Liver (tissue), 9 donors: ENCODE data around the gene CBX8. TPM values are rescaled to one million over a fixed set of nuclear protein-coding genes. Genes with fewer than 3 reads are reported as not detected.
A peak's percentile ranks its signal among the peaks of the same experiment; 100 is the strongest.

Source experiments
- DNase-seq: peaks from one replicate; pipeline ENCODE4 v3.0.0-alpha.2; 2017; ENCODE audit warnings: low spot score
- H3K27ac ChIP-seq, 2 donors: one replicate each; pipeline ENCODE4 v1.7.0; 2013; ENCODE audit warnings: inconsistent platforms in 2 of 2, low read length in 2 of 2, control low read depth in 1 of 2, low read depth in 1 of 2, mild to moderate bottlenecking in 1 of 2
- H3K27me3 ChIP-seq, 4 donors: one replicate each; pipeline versions ENCODE4 v1.6.1 to v1.7.0; 2013; ENCODE audit warnings: low read length in 3 of 4, inconsistent platforms in 1 of 4, mild to moderate bottlenecking in 1 of 4, moderate library complexity in 1 of 4; ENCODE audit not compliant: control insufficient read depth in 4 of 4, insufficient read depth in 4 of 4
- H3K36me3 ChIP-seq, 4 donors: one replicate each; pipeline versions ENCODE4 v1.6.1 to v1.7.0; 2013; ENCODE audit warnings: low read length in 3 of 4, mild to moderate bottlenecking in 3 of 4, low read depth in 1 of 4, moderate library complexity in 1 of 4; ENCODE audit not compliant: control insufficient read depth in 4 of 4, insufficient read depth in 3 of 4
- H3K4me1 ChIP-seq, 4 donors: one replicate each; pipeline versions ENCODE4 v1.6.1 to v1.7.0; 2013; ENCODE audit warnings: low read length in 3 of 4, mild to moderate bottlenecking in 3 of 4, moderate library complexity in 1 of 4; ENCODE audit not compliant: control insufficient read depth in 4 of 4, insufficient read depth in 4 of 4
- H3K4me3 ChIP-seq, 3 donors: one replicate each; pipeline versions ENCODE4 v1.6.1 to v1.7.0; 2013; ENCODE audit warnings: low read length in 3 of 3, control low read depth in 1 of 3, low read depth in 1 of 3, mild to moderate bottlenecking in 1 of 3
- H3K9ac ChIP-seq, 2 donors: one replicate each; pipeline ENCODE4 v1.7.0; 2013; ENCODE audit warnings: low read length in 2 of 2, mild to moderate bottlenecking in 2 of 2, moderate library complexity in 2 of 2, control low read depth in 1 of 2, low read depth in 1 of 2
- H3K9me3 ChIP-seq, 4 donors: one replicate each; pipeline versions ENCODE4 v1.6.1 to v1.7.0; 2013; ENCODE audit warnings: low read length in 3 of 4; ENCODE audit not compliant: control insufficient read depth in 4 of 4
- EGR1 ChIP-seq, 2 donors: IDR thresholded peaks; 2 replicates each; pipeline ENCODE4 v1.6.1; 2016 to 2018; ENCODE audit warnings: antibody characterized with exemption in 2 of 2, low read depth in 2 of 2
- FOXA2 ChIP-seq: IDR thresholded peaks from 2 replicates; pipeline ENCODE4 v1.6.1; 2016; ENCODE audit warnings: antibody characterized with exemption
- GABPA ChIP-seq, 2 donors: IDR thresholded peaks in 1 of 2; conservative IDR thresholded peaks in 1 of 2; 2 replicates each; pipeline ENCODE4 v1.6.1; 2016; ENCODE audit warnings: antibody characterized with exemption in 2 of 2, mild to moderate bottlenecking in 1 of 2, moderate library complexity in 1 of 2
- HNF4A ChIP-seq, 2 donors: conservative IDR thresholded peaks; 2 replicates each; pipeline ENCODE4 v1.6.1; 2016; ENCODE audit warnings: antibody characterized with exemption in 2 of 2, mild to moderate bottlenecking in 2 of 2
- JUND ChIP-seq, 2 donors: IDR thresholded peaks; 2 replicates each; pipeline ENCODE4 v1.6.1; 2016; ENCODE audit warnings: antibody characterized with exemption in 2 of 2
- RXRA ChIP-seq, 2 donors: IDR thresholded peaks; 2 replicates each; pipeline ENCODE4 v1.6.1; 2017 to 2018; ENCODE audit warnings: antibody characterized with exemption in 2 of 2, mild to moderate bottlenecking in 1 of 2
- SP1 ChIP-seq: IDR thresholded peaks from 2 replicates; pipeline ENCODE4 v1.6.1; 2018; ENCODE audit warnings: antibody characterized with exemption, mild to moderate bottlenecking
- TAF1 ChIP-seq: conservative IDR thresholded peaks from 2 replicates; pipeline ENCODE4 v1.6.1; 2016; ENCODE audit warnings: antibody characterized with exemption, mild to moderate bottlenecking
- YY1 ChIP-seq: IDR thresholded peaks from 2 replicates; pipeline ENCODE4 v1.6.1; 2016; ENCODE audit warnings: antibody characterized with exemption, mild to moderate bottlenecking
- WGBS: extraction: QIAGEN DNeasy Blood & Tissue Kit; methylation state at CpG from one replicate; pipeline ENCODE4 v1.1.7; 2013; 5-methylcytosine and 5-hydroxymethylcytosine counted together
- polyA plus RNA-seq, 2 donors: library from polyadenylated mRNA; stranded (reverse) in 1 of 2; unstranded in 1 of 2; fragments of 200-250 nt in 1 of 2; fragments of >200 nt in 1 of 2; fragmentation: Nextera tagmentation in 1 of 2; extraction: Ambion mirVana in 1 of 2; gene quantifications; one replicate each; pipeline versions ENCODE4 v1.2.1 to v1.2.3, GENCODE V29; 2013 to 2015
- total RNA-seq, 2 donors: library from RNA; depleted of rRNA; stranded (reverse); fragments of >200 nt; gene quantifications; one replicate each; pipeline ENCODE4 v1.2.3, GENCODE V29; 2014
- TF ChIP-seq, protein P1 (sequence below): fragments of 150-350 bp; IDR thresholded peaks from 2 replicates; pipeline ENCODE4 v1.5.1; 2017; ENCODE audit warnings: improper control_type of control experiment, low read depth, low read length; ENCODE audit not compliant: missing input control
- TF ChIP-seq, protein P2 (sequence below): IDR thresholded peaks from 2 replicates; pipeline ENCODE4 v1.6.1; 2016; ENCODE audit warnings: antibody characterized with exemption
- TF ChIP-seq, protein P3 (sequence below): IDR thresholded peaks from 2 replicates; pipeline ENCODE4 v1.6.1; 2016; ENCODE audit warnings: antibody characterized with exemption, mild to moderate bottlenecking
- TF ChIP-seq, protein P4 (sequence below): IDR thresholded peaks from 2 replicates; pipeline ENCODE4 v1.6.1; 2016; ENCODE audit warnings: antibody characterized with exemption
- donor health status: healthy.
- donor health status: healthy.
- donor health status: healthy.
- donor health status: healthy.
- donor health status: healthy.

Gene CBX8
- total and polyA plus RNA-seq, 4 donors = 0.75 to 2.7 (median 1.9) TPM

DNA sequence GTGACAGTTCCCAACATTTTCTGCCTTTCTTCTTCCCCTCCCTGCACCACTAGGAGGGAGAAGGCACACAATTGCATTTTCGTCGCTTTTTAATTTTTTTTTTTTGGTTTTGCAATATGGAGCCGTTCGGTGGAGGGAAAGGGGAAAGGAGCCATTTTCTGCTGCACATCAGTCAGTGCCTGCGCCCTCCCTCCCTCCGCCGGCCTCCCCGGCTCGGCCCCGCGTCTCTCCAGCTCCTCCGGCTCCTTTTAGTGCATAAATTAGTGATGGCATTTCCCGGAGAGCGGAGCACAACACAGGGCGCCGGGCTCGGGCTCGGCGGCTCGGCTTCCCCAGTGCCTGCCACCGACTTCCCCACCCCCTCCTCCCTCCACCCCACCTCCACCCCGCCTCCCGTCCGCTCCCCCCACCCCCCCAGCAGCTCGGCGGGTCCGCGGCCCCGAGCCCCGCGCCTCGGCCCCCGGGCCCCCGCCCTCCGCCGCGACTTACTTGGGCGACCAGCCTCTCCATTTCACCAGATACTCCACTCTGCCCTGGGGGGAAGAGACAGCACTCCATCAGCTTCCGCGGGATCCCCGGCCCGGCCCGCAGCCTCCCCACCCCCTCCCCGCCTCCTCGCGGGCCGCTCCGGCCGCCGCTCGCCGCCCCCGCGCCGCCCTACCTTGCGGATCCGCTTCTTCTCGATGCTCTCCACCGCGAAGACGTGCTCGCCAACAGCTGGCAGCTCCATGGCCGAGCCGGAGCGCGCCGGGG is 41.8 kb upstream of the CBX8 start:
- peak; percentile 57 for DNase-seq
- no peaks in the 10 kb centered on the region for H3K27me3 ChIP-seq
- peak overlapping the region; percentile 79 to 94 for H3K27ac ChIP-seq
- peak overlapping the region; percentile 69 to 92 for H3K9ac ChIP-seq
- peaks cover 30 to 78% (median 49%) of the 10 kb centered on the region in 4 donors for H3K4me1 ChIP-seq
- TF ChIP-seq, protein P1, sequence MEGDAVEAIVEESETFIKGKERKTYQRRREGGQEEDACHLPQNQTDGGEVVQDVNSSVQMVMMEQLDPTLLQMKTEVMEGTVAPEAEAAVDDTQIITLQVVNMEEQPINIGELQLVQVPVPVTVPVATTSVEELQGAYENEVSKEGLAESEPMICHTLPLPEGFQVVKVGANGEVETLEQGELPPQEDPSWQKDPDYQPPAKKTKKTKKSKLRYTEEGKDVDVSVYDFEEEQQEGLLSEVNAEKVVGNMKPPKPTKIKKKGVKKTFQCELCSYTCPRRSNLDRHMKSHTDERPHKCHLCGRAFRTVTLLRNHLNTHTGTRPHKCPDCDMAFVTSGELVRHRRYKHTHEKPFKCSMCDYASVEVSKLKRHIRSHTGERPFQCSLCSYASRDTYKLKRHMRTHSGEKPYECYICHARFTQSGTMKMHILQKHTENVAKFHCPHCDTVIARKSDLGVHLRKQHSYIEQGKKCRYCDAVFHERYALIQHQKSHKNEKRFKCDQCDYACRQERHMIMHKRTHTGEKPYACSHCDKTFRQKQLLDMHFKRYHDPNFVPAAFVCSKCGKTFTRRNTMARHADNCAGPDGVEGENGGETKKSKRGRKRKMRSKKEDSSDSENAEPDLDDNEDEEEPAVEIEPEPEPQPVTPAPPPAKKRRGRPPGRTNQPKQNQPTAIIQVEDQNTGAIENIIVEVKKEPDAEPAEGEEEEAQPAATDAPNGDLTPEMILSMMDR = peak; percentile 2
- no peak for TF ChIP-seq JUND (IDR thresholded peaks at IDR 0.05)
- peak; percentile 93 for TF ChIP-seq YY1
- H3K9me3 ChIP-seq = no peaks in the 10 kb centered on the region
- H3K4me3 ChIP-seq = peak overlapping the region; percentile 66 to 94 (median 72)
- peaks cover 0 to 3% (median under 1%) of the 10 kb centered on the region in 4 donors for H3K36me3 ChIP-seq
- WGBS = under 1% methylated on average over 67 of the region's 67 CpGs

DNA sequence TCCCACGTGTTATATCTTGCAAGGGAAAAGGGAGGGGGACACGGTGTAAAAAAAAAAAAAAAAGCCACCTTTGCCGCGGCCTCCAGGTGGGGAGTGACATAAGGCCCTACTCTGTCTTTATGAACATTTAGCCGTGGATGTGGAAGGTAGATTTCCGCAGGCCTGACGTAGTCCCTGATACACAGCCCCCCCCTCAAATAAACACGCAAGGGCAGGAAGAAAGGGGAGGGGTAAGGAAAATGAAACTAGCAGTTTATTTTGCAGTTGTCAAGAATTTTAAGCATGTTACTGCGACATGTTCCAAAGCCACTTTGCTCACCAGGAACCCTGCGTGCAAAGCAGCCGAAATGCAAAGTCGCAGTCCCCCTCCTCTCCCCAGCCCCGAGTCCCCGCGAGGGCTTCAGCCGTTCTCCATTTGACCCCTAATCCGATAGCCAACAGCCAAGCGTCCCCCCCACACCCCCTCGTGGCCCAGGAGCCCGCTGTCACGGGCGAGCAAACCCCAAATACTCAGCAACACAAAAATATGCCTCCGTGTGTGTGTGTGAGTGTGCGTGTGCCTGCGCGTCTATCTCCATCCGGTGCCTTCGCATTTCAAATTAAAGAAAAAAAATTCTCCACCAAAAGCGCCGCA is 41.1 kb upstream of the CBX8 start:
- peak overlapping the region; percentile 69 to 92 for H3K9ac ChIP-seq
- WGBS = under 1% methylated on average over 30 of the region's 30 CpGs

More for the DNA sequence above, 41.1 kb upstream of the CBX8 start:
- Histone ChIP-seq H3K27me3 (no peaks in the 10 kb centered on the region), H3K36me3 (peaks cover 0 to 4% (median 1%) of the 10 kb centered on the region in 4 donors), H3K9me3 (no peaks in the 10 kb centered on the region), H3K27ac (peak overlapping the region; percentile 79 to 94), H3K4me3 (peak overlapping the region; percentile 66 to 94 (median 72)), H3K4me1 (peaks cover 34 to 77% (median 50%) of the 10 kb centered on the region in 4 donors)
- TF ChIP-seq SP1 (no peak), RXRA (IDR thresholded peaks at IDR 0.05) (no peak), YY1 (no peak), GABPA (IDR thresholded peaks at IDR 0.05 in 1 of 2, conservative IDR thresholded peaks at IDR 0.05 in 1 of 2) (no peak), TAF1 (no peak), HNF4A (conservative IDR thresholded peaks at IDR 0.05) (no peak), FOXA2 (no peak), EGR1 (IDR thresholded peaks at IDR 0.05; ENCODE audit: low read depth in 2 of 2) (no peak), JUND (IDR thresholded peaks at IDR 0.05) (no peak)
- TF ChIP-seq, protein P2, sequence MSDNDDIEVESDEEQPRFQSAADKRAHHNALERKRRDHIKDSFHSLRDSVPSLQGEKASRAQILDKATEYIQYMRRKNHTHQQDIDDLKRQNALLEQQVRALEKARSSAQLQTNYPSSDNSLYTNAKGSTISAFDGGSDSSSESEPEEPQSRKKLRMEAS = no peak
- TF ChIP-seq, protein P1 = no peak
- TF ChIP-seq, protein P3, sequence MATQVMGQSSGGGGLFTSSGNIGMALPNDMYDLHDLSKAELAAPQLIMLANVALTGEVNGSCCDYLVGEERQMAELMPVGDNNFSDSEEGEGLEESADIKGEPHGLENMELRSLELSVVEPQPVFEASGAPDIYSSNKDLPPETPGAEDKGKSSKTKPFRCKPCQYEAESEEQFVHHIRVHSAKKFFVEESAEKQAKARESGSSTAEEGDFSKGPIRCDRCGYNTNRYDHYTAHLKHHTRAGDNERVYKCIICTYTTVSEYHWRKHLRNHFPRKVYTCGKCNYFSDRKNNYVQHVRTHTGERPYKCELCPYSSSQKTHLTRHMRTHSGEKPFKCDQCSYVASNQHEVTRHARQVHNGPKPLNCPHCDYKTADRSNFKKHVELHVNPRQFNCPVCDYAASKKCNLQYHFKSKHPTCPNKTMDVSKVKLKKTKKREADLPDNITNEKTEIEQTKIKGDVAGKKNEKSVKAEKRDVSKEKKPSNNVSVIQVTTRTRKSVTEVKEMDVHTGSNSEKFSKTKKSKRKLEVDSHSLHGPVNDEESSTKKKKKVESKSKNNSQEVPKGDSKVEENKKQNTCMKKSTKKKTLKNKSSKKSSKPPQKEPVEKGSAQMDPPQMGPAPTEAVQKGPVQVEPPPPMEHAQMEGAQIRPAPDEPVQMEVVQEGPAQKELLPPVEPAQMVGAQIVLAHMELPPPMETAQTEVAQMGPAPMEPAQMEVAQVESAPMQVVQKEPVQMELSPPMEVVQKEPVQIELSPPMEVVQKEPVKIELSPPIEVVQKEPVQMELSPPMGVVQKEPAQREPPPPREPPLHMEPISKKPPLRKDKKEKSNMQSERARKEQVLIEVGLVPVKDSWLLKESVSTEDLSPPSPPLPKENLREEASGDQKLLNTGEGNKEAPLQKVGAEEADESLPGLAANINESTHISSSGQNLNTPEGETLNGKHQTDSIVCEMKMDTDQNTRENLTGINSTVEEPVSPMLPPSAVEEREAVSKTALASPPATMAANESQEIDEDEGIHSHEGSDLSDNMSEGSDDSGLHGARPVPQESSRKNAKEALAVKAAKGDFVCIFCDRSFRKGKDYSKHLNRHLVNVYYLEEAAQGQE = no peak
- TF ChIP-seq, protein P4, sequence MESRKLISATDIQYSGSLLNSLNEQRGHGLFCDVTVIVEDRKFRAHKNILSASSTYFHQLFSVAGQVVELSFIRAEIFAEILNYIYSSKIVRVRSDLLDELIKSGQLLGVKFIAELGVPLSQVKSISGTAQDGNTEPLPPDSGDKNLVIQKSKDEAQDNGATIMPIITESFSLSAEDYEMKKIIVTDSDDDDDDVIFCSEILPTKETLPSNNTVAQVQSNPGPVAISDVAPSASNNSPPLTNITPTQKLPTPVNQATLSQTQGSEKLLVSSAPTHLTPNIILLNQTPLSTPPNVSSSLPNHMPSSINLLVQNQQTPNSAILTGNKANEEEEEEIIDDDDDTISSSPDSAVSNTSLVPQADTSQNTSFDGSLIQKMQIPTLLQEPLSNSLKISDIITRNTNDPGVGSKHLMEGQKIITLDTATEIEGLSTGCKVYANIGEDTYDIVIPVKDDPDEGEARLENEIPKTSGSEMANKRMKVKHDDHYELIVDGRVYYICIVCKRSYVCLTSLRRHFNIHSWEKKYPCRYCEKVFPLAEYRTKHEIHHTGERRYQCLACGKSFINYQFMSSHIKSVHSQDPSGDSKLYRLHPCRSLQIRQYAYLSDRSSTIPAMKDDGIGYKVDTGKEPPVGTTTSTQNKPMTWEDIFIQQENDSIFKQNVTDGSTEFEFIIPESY = no peak
- DNase-seq = no peak
